Vagina (tissue), 2 donors: ENCODE results near the gene CDC27. TPM values are rescaled to one million over a fixed set of nuclear protein-coding genes. Genes with fewer than 3 reads are reported as not detected.

Source experiments
- DNase-seq, 2 donors: peaks; one replicate each; pipeline ENCODE4 v3.0.0-alpha.2; 2017; ENCODE audit errors: extremely low spot score in 2 of 2
- H3K27ac ChIP-seq: fragments of 200-600 bp; sonication (generic); one replicate; pipeline ENCODE4 v1.5.1; 2019
- H3K27me3 ChIP-seq: fragments of 200-600 bp; sonication (generic); one replicate; pipeline ENCODE4 v1.5.1; 2019
- H3K36me3 ChIP-seq, 2 donors: fragments of 200-600 bp; sonication (generic); one replicate each; pipeline ENCODE4 v1.5.1; 2017 to 2019
- H3K4me1 ChIP-seq: fragments of 200-600 bp; sonication (generic); one replicate; pipeline ENCODE4 v1.5.1; 2019
- H3K4me3 ChIP-seq, 2 donors: fragments of 200-600 bp; sonication (generic); 1 replicate in 1 of 2; 2 replicates in 1 of 2; pipeline ENCODE4 v1.5.1; 2016 to 2019
- H3K9me3 ChIP-seq: fragments of 200-600 bp; sonication (generic); one replicate; pipeline ENCODE4 v1.5.1; 2019
- CTCF ChIP-seq, 3 experiments: fragments of 450-650 bp in 2 of 3; fragments of 200-600 bp in 1 of 3; sonication (generic) in 1 of 3; IDR thresholded peaks; one replicate each; pipeline ENCODE4 v1.5.1; 2017 to 2019; ENCODE audit warnings: antibody characterized with exemption in 3 of 3, mild to moderate bottlenecking in 2 of 3, moderate library complexity in 2 of 3
- POLR2A ChIP-seq, 2 donors: fragments of 450-650 bp; IDR thresholded peaks; one replicate each; pipeline ENCODE4 v1.6.1; 2017; ENCODE audit warnings: antibody characterized with exemption in 2 of 2, mild to moderate bottlenecking in 2 of 2, moderate library complexity in 2 of 2
- POLR2AphosphoS5 ChIP-seq, 2 donors: sonication (generic); formaldehyde crosslinking; IDR thresholded peaks; one replicate each; pipeline ENCODE4 v1.9.0; 2017; ENCODE audit warnings: antibody characterized with exemption in 2 of 2, mild to moderate bottlenecking in 2 of 2, low read depth in 1 of 2; ENCODE audit not compliant: insufficient read depth in 1 of 2
- intact Hi-C: fragments of 100-400 bp; cut with DNase I; formaldehyde crosslinking; loops from one replicate; pipeline ENCODE4 v1.15.1; 2023
- total RNA-seq: library from RNA; depleted of rRNA; stranded (reverse); fragments of >200 nt; gene quantifications from one replicate; pipeline ENCODE4 v1.2.3, GENCODE V29; 2016

The CDC27 gene
- total RNA-seq, 1 donor from 2014 or later = 91.1 TPM

GRCh38 chr17:47099451-47099986, 89.6 kb downstream of the CDC27 start:
- intact Hi-C loops = loop anchor here (10.0 kb wide), 1 partner anchor 1805 kb away; the partner anchor contains the start of gene UBE2Z
- H3K27ac ChIP-seq = peak overlapping the region; percentile 86
- no peak for DNase-seq
- H3K9me3 ChIP-seq = no peaks in the 10 kb centered on the region
- peaks cover 24% of the 10 kb centered on the region for H3K4me1 ChIP-seq
- no peaks in the 10 kb centered on the region for H3K36me3 ChIP-seq
- H3K27me3 ChIP-seq = no peaks in the 10 kb centered on the region
- peak overlapping the region; percentile 88 to 92 for H3K4me3 ChIP-seq
- no peak for TF ChIP-seq POLR2AphosphoS5 (IDR thresholded peaks at IDR 0.05; ENCODE audit: insufficient read depth in 1 of 2, low read depth in 1 of 2)
- TF ChIP-seq CTCF (IDR thresholded peaks at IDR 0.05) = no peak
- TF ChIP-seq POLR2A (IDR thresholded peaks at IDR 0.05) = no peak

GRCh38 chr17:47096343-47096742, 92.8 kb downstream of the CDC27 start:
- no peaks in the 10 kb centered on the region for H3K9me3 ChIP-seq
- peaks cover 24% of the 10 kb centered on the region for H3K4me1 ChIP-seq
- intact Hi-C loops = loop anchor here (10.0 kb wide), 1 partner anchor 1808 kb away; the partner anchor contains the start of gene UBE2Z
- no peak for DNase-seq
- H3K27ac ChIP-seq = no peak overlapping the region
- TF ChIP-seq POLR2AphosphoS5 (IDR thresholded peaks at IDR 0.05; ENCODE audit: insufficient read depth in 1 of 2, low read depth in 1 of 2) = no peak
- no peak for TF ChIP-seq POLR2A (IDR thresholded peaks at IDR 0.05)
- no peak for TF ChIP-seq CTCF (IDR thresholded peaks at IDR 0.05)
- no peak overlapping the region for H3K4me3 ChIP-seq
- H3K27me3 ChIP-seq = no peaks in the 10 kb centered on the region
- H3K36me3 ChIP-seq = no peaks in the 10 kb centered on the region

GRCh38 chr17:47095268-47095667, 93.8 kb downstream of the CDC27 start:
- no peak overlapping the region for H3K27ac ChIP-seq
- H3K9me3 ChIP-seq = no peaks in the 10 kb centered on the region
- TF ChIP-seq POLR2AphosphoS5 (IDR thresholded peaks at IDR 0.05; ENCODE audit: insufficient read depth in 1 of 2, low read depth in 1 of 2) (no peak), CTCF (IDR thresholded peaks at IDR 0.05) (no peak), POLR2A (IDR thresholded peaks at IDR 0.05) (no peak)
- H3K27me3 ChIP-seq = no peaks in the 10 kb centered on the region
- peaks cover 24% of the 10 kb centered on the region for H3K4me1 ChIP-seq
- intact Hi-C loops = loop anchor here (10.0 kb wide), 1 partner anchor 1810 kb away; the partner anchor contains the start of gene UBE2Z
- DNase-seq = no peak
- H3K36me3 ChIP-seq = no peaks in the 10 kb centered on the region
- no peak overlapping the region for H3K4me3 ChIP-seq

- H3K4me3 ChIP-seq = no peak overlapping the region
- no peak for DNase-seq
- no peaks in the 10 kb centered on the region for H3K9me3 ChIP-seq
- H3K27me3 ChIP-seq = no peaks in the 10 kb centered on the region
- intact Hi-C loops = no loop called here
- no peaks in the 10 kb centered on the region for H3K36me3 ChIP-seq
- TF ChIP-seq POLR2AphosphoS5 (IDR thresholded peaks at IDR 0.05; ENCODE audit: insufficient read depth in 1 of 2, low read depth in 1 of 2) (no peak), POLR2A (IDR thresholded peaks at IDR 0.05) (no peak), CTCF (IDR thresholded peaks at IDR 0.05) (no peak)
- no peak overlapping the region for H3K27ac ChIP-seq
- no peaks in the 10 kb centered on the region for H3K4me1 ChIP-seq
Measured at GRCh38 chr17:47087093-47087492, 102.0 kb downstream of the CDC27 start.

GRCh38 chr17:47085736-47086135, 103.4 kb downstream of the CDC27 start:
- DNase-seq = no peak
- Histone ChIP-seq H3K27me3 (no peaks in the 10 kb centered on the region), H3K9me3 (no peaks in the 10 kb centered on the region), H3K4me1 (no peaks in the 10 kb centered on the region), H3K27ac (no peak overlapping the region), H3K36me3 (no peaks in the 10 kb centered on the region), H3K4me3 (no peak overlapping the region)
- intact Hi-C loops = no loop called here
- TF ChIP-seq POLR2A (IDR thresholded peaks at IDR 0.05) = no peak
- no peak for TF ChIP-seq POLR2AphosphoS5 (IDR thresholded peaks at IDR 0.05; ENCODE audit: insufficient read depth in 1 of 2, low read depth in 1 of 2)
- no peak for TF ChIP-seq CTCF (IDR thresholded peaks at IDR 0.05)
